HepG2 (cell line): Measurements from ENCODE around the gene NOPCHAP1. TPM values are rescaled to one million over a fixed set of nuclear protein-coding genes. Genes with fewer than 3 reads are reported as not detected.

Source experiments
- CREB1 ChIP-seq, 2 experiments: fragments of 450-650 bp in 1 of 2; IDR thresholded peaks; 2 replicates each; pipeline ENCODE4 v1.6.1; 2016 to 2017; ENCODE audit warnings: control low read depth in 1 of 2, mild to moderate bottlenecking in 1 of 2, missing compliant biosample characterization in 1 of 2, missing genetic modification characterization in 1 of 2
- DMAP1 ChIP-seq: IDR thresholded peaks from 2 replicates; pipeline ENCODE4 v1.6.1; 2016
- KLF12 ChIP-seq: sonication (generic); formaldehyde crosslinking; IDR thresholded peaks from 2 replicates; pipeline ENCODE4 v1.4.0; 2020; ENCODE audit warnings: missing genetic modification reagents, borderline replicate concordance
- MAZ ChIP-seq, 2 experiments: sonication (generic) in 1 of 2; formaldehyde crosslinking in 1 of 2; IDR thresholded peaks; 2 replicates each; pipeline versions ENCODE4 v1.5.0 to v1.6.1; 2012 to 2020; ENCODE audit warnings: low read depth in 2 of 2, mild to moderate bottlenecking in 2 of 2, borderline replicate concordance in 1 of 2, improper control_type of control experiment in 1 of 2, low read length in 1 of 2, missing genetic modification reagents in 1 of 2, moderate library complexity in 1 of 2
- MXD4 ChIP-seq: IDR thresholded peaks from 2 replicates; pipeline ENCODE4 v1.6.1; 2016; ENCODE audit warnings: mild to moderate bottlenecking, missing biosample characterization, missing genetic modification reagents
- NONO ChIP-seq, 2 experiments: fragments of 450-650 bp in 1 of 2; sonication (generic) in 1 of 2; formaldehyde crosslinking in 1 of 2; IDR thresholded peaks in 1 of 2; conservative IDR thresholded peaks in 1 of 2; 2 replicates each; pipeline versions ENCODE4 v1.6.1 to v1.8.0; 2017 to 2022; ENCODE audit warnings: mild to moderate bottlenecking in 1 of 2, missing genetic modification reagents in 1 of 2, moderate library complexity in 1 of 2
- POLR2G ChIP-seq: fragments of 200-400 bp; formaldehyde crosslinking; IDR thresholded peaks from 2 replicates; pipeline ENCODE4 v1.6.1; 2018; ENCODE audit warnings: mild to moderate bottlenecking, low read depth, low read length, moderate library complexity
- RAD21 ChIP-seq: fragments of 450-650 bp; formaldehyde crosslinking; IDR thresholded peaks from 2 replicates; pipeline ENCODE4 v1.5.0; 2020; ENCODE audit warnings: mild to moderate bottlenecking
- RNF2 ChIP-seq: fragments of 450-650 bp; conservative IDR thresholded peaks from 2 replicates; pipeline ENCODE4 v1.6.1; 2016; ENCODE audit warnings: low read depth
- SAP130 ChIP-seq: IDR thresholded peaks from 2 replicates; pipeline ENCODE4 v1.6.1; 2016; ENCODE audit warnings: low read depth
- ZBTB7B ChIP-seq: sonication (generic); formaldehyde crosslinking; IDR thresholded peaks from 2 replicates; pipeline ENCODE4 v1.4.0; 2020; ENCODE audit warnings: missing genetic modification reagents
- ZBTB8A ChIP-seq: sonication (generic); formaldehyde crosslinking; IDR thresholded peaks from 2 replicates; pipeline ENCODE4 v1.4.0; 2020; ENCODE audit warnings: mild to moderate bottlenecking, low read depth, missing genetic modification reagents, borderline replicate concordance
- ZNF235 ChIP-seq: sonication (generic); formaldehyde crosslinking; IDR thresholded peaks from 2 replicates; pipeline ENCODE4 v1.8.1; 2023; ENCODE audit warnings: mild to moderate bottlenecking, missing genetic modification reagents, borderline replicate concordance
- ZNF317 ChIP-seq: sonication (generic); formaldehyde crosslinking; IDR thresholded peaks from 2 replicates; pipeline ENCODE4 v1.5.0; 2020; ENCODE audit warnings: mild to moderate bottlenecking, missing genetic modification reagents
- ZNF350 ChIP-seq: sonication (generic); formaldehyde crosslinking; IDR thresholded peaks from 2 replicates; pipeline ENCODE4 v1.4.0; 2020; ENCODE audit warnings: mild to moderate bottlenecking, low read depth, missing genetic modification reagents, borderline replicate concordance
- ZNF441 ChIP-seq: sonication (generic); formaldehyde crosslinking; IDR thresholded peaks from 2 replicates; pipeline ENCODE4 v1.7.0; 2021; ENCODE audit warnings: missing genetic modification reagents, borderline replicate concordance
- ZNF510 ChIP-seq: sonication (generic); formaldehyde crosslinking; IDR thresholded peaks from 2 replicates; pipeline ENCODE4 v1.4.0; 2020; ENCODE audit warnings: low read depth, mild to moderate bottlenecking, missing genetic modification reagents
- ZNF564 ChIP-seq: sonication (generic); formaldehyde crosslinking; IDR thresholded peaks from 2 replicates; pipeline ENCODE4 v1.8.1; 2023; ENCODE audit warnings: mild to moderate bottlenecking, missing genetic modification reagents
- ZNF747 ChIP-seq: sonication (generic); formaldehyde crosslinking; IDR thresholded peaks from 2 replicates; pipeline ENCODE4 v1.8.1; 2023; ENCODE audit warnings: missing genetic modification reagents, mild to moderate bottlenecking, borderline replicate concordance
- ZNF777 ChIP-seq: sonication (generic); formaldehyde crosslinking; IDR thresholded peaks from 2 replicates; pipeline ENCODE4 v1.4.0; 2020; ENCODE audit warnings: missing genetic modification reagents
- polyA plus RNA-seq, 8 experiments: library from polyadenylated mRNA; depleted of rRNA in 3 of 8; stranded (reverse) in 7 of 8; unstranded in 1 of 8; fragments of >200 nt; fragmentation: Illumina TruSeq in 4 of 8; extraction: Trizol in 4 of 8; gene quantifications; 2 replicates each; pipeline versions ENCODE4 v1.2.1 to v1.2.3, GENCODE V29; 2011 to 2016; ENCODE audit warnings: low read depth in 4 of 8, missing spikeins in 1 of 8, mixed read lengths in 1 of 8; ENCODE audit not compliant: insufficient read depth in 1 of 8
- total RNA-seq, 5 experiments: library from RNA; depleted of rRNA; stranded (reverse); fragments of >200 nt; fragmentation: Illumina TruSeq; extraction: Trizol; gene quantifications; 2 replicates each; pipeline ENCODE4 v1.2.3, GENCODE V29; 2016; ENCODE audit warnings: low read depth in 1 of 5
- TF ChIP-seq, protein P1 (sequence below): sonication (generic); formaldehyde crosslinking; IDR thresholded peaks from 2 replicates; pipeline ENCODE4 v1.8.1; 2023; ENCODE audit warnings: mild to moderate bottlenecking, missing genetic modification reagents
- TF ChIP-seq, protein P2 (sequence below): fragments of 450-650 bp; IDR thresholded peaks from 2 replicates; pipeline ENCODE4 v1.6.1; 2017
- TF ChIP-seq, protein P3 (sequence below): sonication (generic); formaldehyde crosslinking; IDR thresholded peaks from 2 replicates; pipeline ENCODE4 v1.8.0; 2022; ENCODE audit warnings: missing genetic modification reagents, mild to moderate bottlenecking, moderate library complexity, borderline replicate concordance
- TF ChIP-seq, protein P4 (sequence below): sonication (generic); formaldehyde crosslinking; IDR thresholded peaks from 2 replicates; pipeline ENCODE4 v1.5.0; 2020; ENCODE audit warnings: missing genetic modification reagents

The NOPCHAP1 gene
- total and polyA plus RNA-seq, 2 of the 13 experiments (the other 11 are each of a cell fraction or from before 2014, with no cell fraction given): 5.7 to 38.1 TPM

DNA sequence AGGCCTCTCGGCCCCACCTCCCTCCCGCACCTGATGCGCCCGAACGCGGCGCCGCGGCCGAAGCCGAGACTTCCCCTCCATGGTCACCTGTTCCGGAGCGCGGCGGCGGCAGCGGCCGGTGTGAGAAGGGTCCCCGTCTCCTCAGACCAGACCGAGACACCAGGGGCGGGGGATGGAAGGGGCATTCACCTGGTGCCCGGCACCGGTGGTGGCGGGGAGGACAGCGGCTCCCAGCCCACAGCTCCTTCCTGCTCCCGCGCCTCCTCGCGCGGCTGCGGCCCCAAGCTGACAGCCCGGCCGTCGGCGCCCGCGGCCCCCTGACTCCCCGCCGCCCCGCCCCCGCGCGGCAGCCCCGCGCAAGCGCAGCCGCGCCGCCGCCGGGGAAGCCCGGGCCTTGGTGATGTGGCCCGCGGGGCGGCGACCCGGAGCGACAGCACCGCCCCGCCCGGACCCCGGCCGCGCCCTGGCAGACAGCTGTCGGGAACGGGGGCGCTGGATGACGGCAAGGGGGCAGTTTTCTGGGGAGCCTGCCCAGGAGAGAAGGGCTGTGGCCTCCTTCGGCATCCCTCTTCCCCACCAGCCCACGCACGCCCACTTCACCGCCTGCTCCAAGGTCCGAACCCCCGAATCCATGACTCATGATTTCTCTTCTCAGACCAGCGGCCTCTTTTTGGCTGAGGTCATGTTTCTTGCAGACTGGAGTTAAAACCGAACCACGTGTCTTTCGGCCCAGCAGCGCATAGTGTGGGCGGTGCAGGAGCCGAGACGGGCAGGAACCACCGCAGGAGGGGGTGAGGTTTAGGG is 27.9 kb upstream of the NOPCHAP1 start, which contains the start of gene SLC41A2 (continued):
- TF ChIP-seq ZNF441 (no peak), POLR2G (peak; percentile 70), RAD21 (CRISPR knock-in tag) (no peak), ZNF747 (CRISPR knock-in tag) (no peak), MXD4 (CRISPR knock-in tag) (0 out of 2 replicates have a peak, but pooled peaks have one; percentile 34), ZBTB7B (CRISPR knock-in tag) (peak; percentile 68), ZNF235 (CRISPR knock-in tag) (no peak), MAZ (IDR thresholded peaks at IDR 0.05; ENCODE audit: borderline replicate concordance, low read depth, low read length) (peak; percentile 19), MAZ (CRISPR knock-in tag; IDR thresholded peaks at IDR 0.05; ENCODE audit: low read depth) (no peak), ZNF564 (peak; percentile 98), ZNF317 (no peak), DMAP1 (CRISPR knock-in tag) (peak; percentile 80), SAP130 (CRISPR knock-in tag) (peak; percentile 68; the same call in 1 of the 2 replicates), NONO (IDR thresholded peaks at IDR 0.05) (no peak), NONO (CRISPR knock-in tag; conservative IDR thresholded peaks at IDR 0.05) (no peak), ZNF777 (CRISPR knock-in tag) (peak; percentile 88), RNF2 (0 out of 2 replicates have a peak, but pooled peaks have one; percentile 23), ZNF350 (CRISPR knock-in tag) (no peak; the same call in 1 of the 2 replicates), CREB1 (IDR thresholded peaks at IDR 0.05) (0 out of 2 replicates have a peak, but pooled peaks have one; percentile 32), CREB1 (CRISPR knock-in tag; IDR thresholded peaks at IDR 0.05) (no peak), KLF12 (peak; percentile 16; the same call in 1 of the 2 replicates), ZBTB8A (CRISPR knock-in tag) (no peak), ZNF510 (CRISPR knock-in tag) (no peak)
- TF ChIP-seq, protein P1, sequence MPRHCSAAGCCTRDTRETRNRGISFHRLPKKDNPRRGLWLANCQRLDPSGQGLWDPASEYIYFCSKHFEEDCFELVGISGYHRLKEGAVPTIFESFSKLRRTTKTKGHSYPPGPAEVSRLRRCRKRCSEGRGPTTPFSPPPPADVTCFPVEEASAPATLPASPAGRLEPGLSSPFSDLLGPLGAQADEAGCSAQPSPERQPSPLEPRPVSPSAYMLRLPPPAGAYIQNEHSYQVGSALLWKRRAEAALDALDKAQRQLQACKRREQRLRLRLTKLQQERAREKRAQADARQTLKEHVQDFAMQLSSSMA (CRISPR knock-in tag): 0 out of 2 replicates have a peak, but pooled peaks have one; percentile 55
- TF ChIP-seq, protein P2, sequence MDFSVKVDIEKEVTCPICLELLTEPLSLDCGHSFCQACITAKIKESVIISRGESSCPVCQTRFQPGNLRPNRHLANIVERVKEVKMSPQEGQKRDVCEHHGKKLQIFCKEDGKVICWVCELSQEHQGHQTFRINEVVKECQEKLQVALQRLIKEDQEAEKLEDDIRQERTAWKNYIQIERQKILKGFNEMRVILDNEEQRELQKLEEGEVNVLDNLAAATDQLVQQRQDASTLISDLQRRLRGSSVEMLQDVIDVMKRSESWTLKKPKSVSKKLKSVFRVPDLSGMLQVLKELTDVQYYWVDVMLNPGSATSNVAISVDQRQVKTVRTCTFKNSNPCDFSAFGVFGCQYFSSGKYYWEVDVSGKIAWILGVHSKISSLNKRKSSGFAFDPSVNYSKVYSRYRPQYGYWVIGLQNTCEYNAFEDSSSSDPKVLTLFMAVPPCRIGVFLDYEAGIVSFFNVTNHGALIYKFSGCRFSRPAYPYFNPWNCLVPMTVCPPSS: no peak
- TF ChIP-seq, protein P3, sequence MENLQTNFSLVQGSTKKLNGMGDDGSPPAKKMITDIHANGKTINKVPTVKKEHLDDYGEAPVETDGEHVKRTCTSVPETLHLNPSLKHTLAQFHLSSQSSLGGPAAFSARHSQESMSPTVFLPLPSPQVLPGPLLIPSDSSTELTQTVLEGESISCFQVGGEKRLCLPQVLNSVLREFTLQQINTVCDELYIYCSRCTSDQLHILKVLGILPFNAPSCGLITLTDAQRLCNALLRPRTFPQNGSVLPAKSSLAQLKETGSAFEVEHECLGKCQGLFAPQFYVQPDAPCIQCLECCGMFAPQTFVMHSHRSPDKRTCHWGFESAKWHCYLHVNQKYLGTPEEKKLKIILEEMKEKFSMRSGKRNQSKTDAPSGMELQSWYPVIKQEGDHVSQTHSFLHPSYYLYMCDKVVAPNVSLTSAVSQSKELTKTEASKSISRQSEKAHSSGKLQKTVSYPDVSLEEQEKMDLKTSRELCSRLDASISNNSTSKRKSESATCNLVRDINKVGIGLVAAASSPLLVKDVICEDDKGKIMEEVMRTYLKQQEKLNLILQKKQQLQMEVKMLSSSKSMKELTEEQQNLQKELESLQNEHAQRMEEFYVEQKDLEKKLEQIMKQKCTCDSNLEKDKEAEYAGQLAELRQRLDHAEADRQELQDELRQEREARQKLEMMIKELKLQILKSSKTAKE (CRISPR knock-in tag): 0 out of 2 replicates have a peak, but pooled peaks have one; percentile 15
- TF ChIP-seq, protein P4, sequence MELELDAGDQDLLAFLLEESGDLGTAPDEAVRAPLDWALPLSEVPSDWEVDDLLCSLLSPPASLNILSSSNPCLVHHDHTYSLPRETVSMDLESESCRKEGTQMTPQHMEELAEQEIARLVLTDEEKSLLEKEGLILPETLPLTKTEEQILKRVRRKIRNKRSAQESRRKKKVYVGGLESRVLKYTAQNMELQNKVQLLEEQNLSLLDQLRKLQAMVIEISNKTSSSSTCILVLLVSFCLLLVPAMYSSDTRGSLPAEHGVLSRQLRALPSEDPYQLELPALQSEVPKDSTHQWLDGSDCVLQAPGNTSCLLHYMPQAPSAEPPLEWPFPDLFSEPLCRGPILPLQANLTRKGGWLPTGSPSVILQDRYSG (CRISPR knock-in tag): peak; percentile 22; the same call in 1 of the 2 replicates
